ENCODE measurements around the gene HSD3B2.
"Not testable (repeated sequence)": the region's sequence is repeated elsewhere in the genome, so short reads cannot be mapped to it uniquely, and the experiment has no call there.

HSD3B2 gene
- 0 reads per million in 2 donors for total RNA-seq

DNA sequence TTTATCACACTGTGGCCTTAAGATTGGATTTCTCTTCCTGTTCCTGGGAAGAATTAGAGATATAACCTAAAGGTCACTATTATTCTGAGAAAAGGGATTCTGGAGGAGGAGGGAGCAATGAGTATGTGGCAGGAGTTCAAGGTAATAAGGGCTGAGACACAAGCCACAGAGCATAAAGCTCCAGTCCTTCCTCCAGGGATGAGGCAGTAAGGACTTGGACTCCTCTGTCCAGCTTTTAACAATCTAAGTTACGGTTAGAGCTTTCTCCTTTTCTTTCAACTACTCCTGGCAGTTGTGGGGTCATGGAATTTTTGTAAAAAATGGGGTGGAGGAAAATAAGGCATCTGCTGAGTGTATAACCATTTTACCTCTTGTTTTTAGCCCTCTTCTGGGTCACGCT is at the start of gene HSD3B2:
HSD3B2 (plus strand) TSS at position 201 of the 400 bp plus-strand sequence. CDS start 270 bp downstream, outside the sequence.
- no peak for DNase-seq

DNA sequence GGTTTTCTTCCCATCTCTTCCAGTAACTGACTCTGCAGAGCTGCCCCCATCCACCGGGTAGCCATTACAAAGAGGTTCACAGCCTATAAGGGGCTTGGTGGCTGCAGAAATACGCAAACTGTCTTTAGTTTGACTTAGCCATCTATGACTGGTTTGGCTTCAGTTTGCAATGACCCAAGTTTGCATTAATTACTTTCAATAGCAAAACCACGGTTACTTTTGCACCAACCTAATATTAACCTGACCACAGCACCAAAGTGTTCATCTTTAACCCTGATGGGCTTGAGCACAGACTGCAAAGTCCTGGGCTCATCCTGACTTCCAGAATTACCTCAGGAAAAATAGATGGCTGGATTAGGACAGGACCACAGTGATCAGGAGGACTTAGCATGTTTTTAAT is 48.5 kb upstream of the HSD3B2 start:
- no peak for DNase-seq

DNA sequence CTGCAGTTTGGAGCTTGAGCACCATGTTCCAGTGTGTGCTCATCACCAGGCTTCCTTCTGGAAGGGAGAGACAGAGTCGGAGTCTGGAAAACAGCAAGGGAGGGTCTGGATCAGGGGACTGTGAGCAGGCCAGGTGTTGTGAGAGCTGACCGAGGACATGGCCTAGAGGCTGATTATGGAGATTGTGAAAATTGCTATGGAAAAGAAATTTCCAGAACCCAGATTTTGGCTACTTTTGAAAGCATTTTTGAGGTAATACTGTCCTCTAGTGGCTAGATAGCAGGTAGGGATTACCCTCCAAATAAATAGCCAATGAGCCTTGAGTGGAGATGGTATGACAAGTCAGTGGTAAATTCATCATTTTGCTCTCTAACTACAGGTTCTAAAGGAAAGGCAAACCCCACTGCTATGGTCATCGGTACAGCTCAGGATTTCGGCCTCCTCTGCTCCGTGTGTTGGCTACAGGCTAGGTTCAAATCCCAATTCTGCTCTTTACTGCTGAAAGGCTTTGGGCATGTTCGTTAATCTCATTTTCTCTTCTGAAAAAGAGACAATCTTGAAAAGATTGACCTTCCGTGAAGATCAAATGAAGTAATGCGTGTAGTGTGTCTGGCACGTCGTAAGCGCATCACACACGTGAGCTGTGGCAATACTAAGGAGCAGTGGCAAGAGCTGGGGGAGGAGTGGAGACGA is 47.4 kb upstream of the HSD3B2 start:
- no peak for DNase-seq

DNA sequence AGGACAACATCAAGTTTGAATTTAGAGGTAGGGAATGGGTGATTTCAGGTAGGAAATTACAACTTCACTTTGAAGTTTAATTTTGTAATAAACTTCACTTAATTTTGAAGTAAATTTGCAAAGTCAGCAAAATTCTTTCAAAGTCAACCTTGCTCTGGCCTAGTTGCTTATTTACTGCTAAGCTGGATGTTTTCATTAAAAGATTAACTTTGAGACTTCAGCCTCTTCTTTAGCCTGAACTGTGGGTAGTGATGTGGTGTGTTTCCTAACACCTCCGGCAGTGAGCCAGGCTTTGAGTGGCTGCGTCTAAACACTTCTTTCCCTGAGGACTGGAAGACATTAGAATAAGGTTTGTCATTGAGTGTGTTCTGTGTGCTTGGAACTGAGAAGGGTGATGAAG is 46.4 kb upstream of the HSD3B2 start, which contains the start of gene HAO2:
HAO2 (plus strand) TSS at position 232 of the 400 bp plus-strand sequence. CDS start 12,301 bp downstream, outside the sequence.
- no peak for DNase-seq

DNA sequence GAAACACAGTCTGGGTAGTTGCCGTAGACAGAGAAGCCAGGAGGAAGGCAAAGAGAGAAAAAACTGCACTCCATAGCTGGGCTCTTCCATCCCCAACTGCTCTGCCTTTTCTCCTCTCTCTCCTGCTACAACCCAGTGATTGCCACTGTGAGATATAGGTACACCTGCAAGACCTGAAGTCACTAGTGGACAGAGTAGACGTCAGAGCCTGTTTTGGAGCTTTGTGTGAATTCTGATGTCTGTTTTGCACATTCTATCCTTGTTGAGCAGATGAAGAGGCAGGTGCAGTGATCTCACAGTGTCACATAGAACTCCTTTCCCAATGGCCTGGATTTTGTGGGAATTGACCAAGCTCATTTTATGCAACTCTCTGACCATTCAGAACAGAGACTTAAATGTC is 44.2 kb upstream of the HSD3B2 start:
- no peak for DNase-seq

DNA sequence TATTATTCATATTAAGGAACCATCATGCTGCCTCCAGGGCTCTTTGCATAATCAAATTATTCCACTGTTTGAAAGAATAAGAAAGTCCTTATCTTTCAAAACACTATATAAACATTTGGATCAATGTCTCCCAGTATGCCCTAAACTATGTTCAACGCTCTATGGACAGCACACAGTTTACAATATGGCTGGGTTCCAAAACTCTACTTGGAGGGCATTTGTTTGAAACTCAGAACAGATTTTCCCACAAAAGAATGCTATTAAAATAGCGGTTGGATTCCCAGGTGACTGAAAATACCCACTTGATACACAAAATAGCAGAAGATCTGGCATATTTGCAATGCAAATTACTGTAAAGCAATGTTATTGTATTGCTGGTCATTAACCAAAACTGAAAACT is 43.1 kb upstream of the HSD3B2 start:
- DNase-seq = no peak

DNA sequence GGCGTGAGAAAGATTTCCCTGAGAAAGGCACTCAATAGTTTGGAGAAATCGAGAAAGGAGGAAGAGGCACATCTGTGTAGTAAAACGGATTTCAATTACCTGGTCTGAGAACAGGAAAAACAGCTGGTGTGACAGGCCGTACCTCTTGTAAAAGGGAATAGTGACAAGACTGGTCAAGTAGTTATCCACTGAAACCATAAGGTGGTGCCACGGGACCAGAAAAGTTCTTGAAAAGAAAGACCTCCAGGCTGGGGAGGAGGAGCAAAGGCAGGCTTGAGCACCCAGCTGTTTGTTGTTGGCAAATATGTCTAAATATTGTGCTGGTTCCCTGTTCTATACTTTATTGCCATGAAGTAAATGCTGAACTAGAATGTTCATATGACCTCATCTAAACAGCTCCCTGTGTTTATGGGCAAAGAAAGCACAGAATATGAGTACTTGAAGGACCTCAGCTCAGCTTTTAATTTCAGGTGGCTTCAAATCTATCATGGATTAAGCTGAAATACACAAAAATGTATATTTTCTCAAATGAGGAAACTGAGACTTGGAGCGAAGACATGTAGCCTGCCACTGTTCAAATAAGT is 42.4 kb upstream of the HSD3B2 start:
- no peak for DNase-seq

GRCh38 chr1:119373465-119373864 is 41.5 kb upstream of the HSD3B2 start:
- no peak for DNase-seq

DNA sequence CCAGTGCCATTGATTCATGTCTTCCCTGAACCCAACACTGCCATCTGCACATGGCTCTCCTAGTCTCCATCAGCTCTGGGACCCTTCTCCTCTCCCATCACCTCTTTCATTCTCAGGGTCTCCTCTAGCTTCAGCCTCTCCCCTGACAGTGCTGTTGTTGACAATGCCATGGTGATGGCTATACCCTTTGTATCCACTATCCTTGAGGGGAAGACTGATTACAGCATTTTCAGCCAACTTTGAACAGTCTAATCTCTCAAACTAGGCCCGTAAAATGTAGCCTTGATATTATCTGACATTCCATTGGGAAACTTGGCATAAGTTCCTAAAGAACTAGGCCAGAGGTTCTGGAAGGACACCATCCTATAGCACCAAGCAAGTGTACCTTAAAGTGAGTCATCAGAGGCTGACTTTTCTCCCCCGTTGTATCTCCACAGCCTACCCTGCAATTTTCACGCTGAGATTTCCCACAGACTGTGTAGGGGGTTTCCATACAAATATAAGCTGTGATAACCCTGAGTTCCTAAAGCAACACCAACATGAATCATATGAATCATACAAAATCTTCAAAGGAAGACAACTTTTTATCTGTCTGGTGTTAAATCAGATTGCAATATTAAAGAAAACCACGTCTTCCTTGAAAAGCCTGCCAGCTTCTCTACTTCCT is 40.6 kb upstream of the HSD3B2 start:
- no peak for DNase-seq

GRCh38 chr1:119375366-119375765 is 39.6 kb upstream of the HSD3B2 start:
- no peak for DNase-seq

DNA sequence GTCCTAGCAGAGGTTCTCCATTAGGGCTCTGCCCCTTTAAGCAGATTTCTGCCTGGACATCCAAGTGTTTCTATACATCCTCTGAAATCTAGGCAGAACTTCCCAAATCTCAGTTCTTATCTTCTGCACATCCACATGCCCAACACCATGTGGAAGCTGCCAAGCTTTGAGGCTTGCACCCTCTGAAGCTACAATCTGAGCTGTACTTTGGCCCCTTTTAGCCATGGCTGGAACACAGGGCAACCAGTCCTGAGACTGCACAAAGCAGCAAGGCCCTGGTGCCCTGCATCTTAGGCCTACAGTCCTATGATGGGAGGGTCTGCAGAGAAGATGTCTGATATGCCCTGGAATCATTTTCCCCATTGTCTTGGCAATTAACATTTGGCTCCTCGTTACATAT is 38.4 kb upstream of the HSD3B2 start:
- DNase-seq = no peak

GRCh38 chr1:119377594-119377993 is 37.4 kb upstream of the HSD3B2 start:
- not testable (repeated sequence) for DNase-seq

DNA sequence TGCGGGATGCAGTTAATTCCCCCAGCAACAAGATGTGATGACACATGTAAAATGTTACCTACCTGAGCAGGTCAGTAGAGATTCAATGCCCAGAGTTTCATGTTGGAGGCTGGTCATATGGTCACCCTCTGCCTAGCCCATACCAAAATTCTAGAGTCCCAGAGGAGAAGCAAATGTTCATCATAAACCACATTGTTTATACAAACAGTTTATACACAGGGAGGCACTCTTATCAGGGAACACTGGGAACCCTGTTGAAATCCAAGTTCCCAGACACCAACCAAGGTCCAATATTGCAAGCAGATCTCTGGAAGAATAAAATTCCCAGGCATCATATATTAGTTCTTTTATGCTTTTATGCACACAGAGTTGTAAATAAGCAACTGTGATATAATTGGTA is 35.8 kb upstream of the HSD3B2 start:
- DNase-seq = no peak

DNA sequence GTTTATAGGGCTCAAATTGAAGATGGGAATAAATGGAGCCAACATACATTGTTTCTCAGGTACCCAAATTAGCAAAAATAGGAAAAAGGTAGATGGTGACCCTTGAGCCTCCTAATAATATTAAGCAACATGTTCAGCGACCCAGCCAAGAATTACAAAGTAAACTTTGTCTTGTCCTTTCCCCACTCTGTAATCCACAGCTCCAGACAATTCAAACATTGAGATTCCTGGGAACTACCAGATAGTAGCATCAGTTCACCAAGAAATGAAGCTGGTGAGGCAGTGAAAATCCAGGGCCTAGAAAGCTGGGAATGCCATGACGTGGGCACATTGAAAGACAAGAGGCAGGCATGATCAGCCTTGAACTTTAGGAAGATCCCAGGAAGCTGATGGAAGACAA is 34.6 kb upstream of the HSD3B2 start:
- DNase-seq = no peak

DNA sequence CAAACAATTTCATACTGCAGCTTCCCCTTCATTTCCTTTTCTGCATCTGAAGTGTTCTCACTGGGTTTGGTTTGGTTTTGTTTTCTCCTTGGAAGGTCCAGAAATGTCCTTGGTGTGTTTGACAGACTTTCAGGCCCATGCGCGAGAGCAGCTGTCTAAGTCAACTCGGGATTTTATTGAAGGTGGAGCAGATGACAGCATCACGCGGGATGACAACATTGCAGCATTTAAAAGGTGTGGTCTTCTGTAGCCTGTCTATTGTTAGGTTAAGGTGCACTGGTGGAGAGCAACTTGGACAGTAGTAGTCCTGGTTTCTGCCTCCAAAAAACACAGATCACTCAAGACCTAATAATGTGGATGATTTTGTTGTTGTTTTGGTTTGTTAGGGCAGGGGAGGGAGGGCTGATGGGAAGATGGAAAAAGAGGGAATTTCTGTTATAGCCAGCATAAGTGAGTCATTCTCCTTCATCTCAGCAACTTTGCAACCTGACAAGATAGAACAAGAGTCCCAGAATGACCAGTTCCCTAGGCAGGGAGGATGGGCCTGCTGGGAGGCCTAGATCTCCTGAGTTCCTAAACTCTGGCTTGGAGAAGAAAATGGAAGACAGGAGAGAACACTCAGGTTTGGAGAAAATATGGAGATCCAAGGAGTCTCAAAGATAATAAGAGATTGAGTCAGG is 33.8 kb upstream of the HSD3B2 start:
- DNase-seq = no peak

DNA sequence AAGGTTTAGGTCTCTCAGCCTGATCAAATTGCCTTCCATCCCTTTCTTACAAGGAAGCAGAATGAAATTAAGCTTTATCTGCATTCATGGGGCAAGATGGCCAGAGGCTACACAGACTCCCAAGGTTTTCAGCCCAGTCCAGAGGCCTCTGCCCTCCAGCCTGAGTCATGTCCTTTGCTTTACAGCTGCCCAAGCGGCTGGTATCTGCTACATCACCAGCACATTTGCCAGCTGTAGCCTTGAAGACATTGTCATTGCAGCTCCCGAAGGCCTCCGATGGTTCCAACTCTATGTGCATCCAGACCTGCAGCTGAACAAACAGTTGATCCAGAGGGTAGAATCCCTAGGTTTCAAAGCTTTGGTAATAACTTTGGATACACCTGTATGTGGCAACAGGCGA is 30.4 kb upstream of the HSD3B2 start:
- DNase-seq = no peak

- DNase-seq = no peak
These were observed 29.3 kb upstream of the HSD3B2 start for GRCh38 chr1:119385650-119386049.

GRCh38 chr1:119387858-119388257 is 27.1 kb upstream of the HSD3B2 start:
- DNase-seq = no peak

DNA sequence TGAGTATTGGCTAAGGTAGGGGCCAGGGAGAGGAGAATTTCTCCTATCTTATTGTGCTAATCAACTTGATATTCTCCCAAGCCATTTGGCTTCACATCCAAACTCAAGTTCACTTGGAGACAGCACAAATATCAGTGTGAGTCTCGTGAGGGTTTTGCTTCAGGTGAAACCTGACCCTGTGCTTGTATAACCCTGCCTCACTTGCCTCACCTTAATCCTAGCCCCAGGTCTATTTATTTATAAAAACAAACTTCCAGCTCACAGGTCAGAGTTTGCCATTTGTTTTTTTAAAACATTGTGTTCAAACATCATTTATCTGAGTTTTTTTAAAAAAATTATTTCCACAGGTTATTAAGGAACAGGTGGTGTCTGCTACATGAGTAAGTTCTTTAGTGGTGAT is 26.5 kb upstream of the HSD3B2 start:
- DNase-seq = no peak

DNA sequence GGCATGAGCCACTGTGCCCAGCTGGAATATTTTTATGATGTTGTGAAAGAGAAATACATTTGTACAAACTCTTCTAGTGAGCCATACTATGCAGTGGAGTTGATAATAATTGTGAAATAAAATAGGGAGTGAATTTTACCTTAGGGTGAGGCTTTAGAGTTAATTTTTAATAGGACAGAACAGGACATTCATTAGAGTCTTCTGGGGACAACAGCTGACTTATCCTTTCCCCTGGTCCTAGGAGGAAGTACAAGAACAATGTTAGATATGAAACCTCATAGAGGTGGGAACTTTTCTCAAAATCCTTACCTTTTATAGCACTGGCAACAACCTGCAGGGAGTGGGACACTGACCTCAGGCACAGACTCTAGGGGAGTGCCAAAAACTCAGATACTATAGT is 24.4 kb upstream of the HSD3B2 start:
- no peak for DNase-seq

- DNase-seq = no peak
These were observed 23.2 kb upstream of the HSD3B2 start for GRCh38 chr1:119391749-119392148.

DNA sequence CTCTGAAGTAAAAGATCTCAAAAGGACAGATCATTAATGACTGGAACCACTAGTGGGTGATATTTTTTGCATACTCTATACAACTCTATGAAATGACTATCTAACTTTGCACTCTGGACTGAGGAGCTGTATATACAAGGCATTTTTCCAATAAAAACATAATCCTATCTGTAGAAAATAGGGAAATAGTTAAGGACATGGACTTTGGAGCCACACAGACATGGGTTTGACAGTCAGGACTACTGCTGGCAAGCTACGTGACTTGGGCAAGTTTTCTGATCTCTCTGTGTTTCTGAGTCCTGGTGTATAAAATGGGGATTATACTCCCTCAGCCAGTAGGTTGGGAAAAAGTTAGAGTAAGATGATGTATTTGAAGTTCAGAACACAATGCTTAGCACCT is 20.9 kb upstream of the HSD3B2 start:
- no peak for DNase-seq

DNA sequence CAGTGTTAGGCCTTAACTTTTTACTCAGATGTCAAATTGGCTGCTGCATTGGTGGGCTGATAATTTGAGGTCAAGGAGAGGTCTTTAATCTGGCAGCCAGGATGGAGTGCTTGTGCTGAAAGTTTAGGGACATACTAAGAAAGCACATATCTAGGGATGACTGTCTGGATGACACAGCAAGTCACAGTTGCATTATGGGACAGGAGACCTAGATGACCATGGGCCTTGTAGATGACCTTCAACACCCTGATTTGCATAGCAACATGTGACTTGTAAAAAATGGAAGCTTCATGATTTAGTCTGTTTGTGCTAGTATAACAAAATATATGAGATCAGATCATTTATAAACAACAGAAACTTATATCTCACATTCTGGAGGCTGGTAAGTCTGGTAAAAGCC is 18.0 kb upstream of the HSD3B2 start:
- no peak for DNase-seq

GRCh38 chr1:119397986-119398385 is 17.0 kb upstream of the HSD3B2 start:
- DNase-seq = no peak
